Measurements from ENCODE around the gene FILIP1L. TPM values are rescaled to one million over a fixed set of nuclear protein-coding genes. Genes with fewer than 3 reads are reported as not detected.

FILIP1L gene
- polyA plus RNA-seq, 1 donor, result 36.3 TPM

DNA sequence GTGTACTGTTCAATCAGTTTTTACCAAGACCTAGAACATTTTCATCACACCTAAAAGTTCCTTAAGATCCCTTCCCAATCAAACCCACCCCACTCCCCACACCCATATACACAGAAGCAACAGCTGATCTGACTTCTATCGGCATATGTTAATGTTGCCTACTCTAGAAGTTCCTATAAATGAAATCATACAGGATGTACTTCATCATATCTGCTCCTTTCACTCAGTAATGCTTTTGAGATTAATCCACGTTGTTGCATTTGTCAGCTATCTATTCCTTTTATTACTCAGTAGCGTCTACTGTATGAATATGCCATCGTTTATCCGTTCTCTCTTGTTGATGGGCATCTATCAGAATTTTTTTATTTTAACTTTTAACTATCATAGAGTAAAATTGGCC, 14.3 kb upstream of the FILIP1L start:
- no peak for DNase-seq
- H3K4me1 ChIP-seq (ENCODE audit: control insufficient read depth, insufficient read depth, low read length), result no peaks in the 10 kb centered on the region
- no peaks in the 10 kb centered on the region for H3K36me3 ChIP-seq (ENCODE audit: control insufficient read depth, insufficient read depth, low read length)
- H3K9me3 ChIP-seq (ENCODE audit: control insufficient read depth, low read depth, low read length), result no peaks in the 10 kb centered on the region
- no peak overlapping the region for H3K27ac ChIP-seq (ENCODE audit: low read length)
- 97% methylated on average over 5 of the region's 5 CpGs for WGBS (ENCODE audit: insufficient coverage, low lambda C conversion rate)
- no peaks in the 10 kb centered on the region for H3K27me3 ChIP-seq (ENCODE audit: control insufficient read depth, insufficient read depth, low read length)
- H3K4me3 ChIP-seq (ENCODE audit: low read length), result no peak overlapping the region

GRCh38 chr3:100127792-100128191, 13.5 kb upstream of the FILIP1L start:
- Histone ChIP-seq H3K9me3 (ENCODE audit: control insufficient read depth, low read depth, low read length) (no peaks in the 10 kb centered on the region), H3K36me3 (ENCODE audit: control insufficient read depth, insufficient read depth, low read length) (no peaks in the 10 kb centered on the region), H3K27me3 (ENCODE audit: control insufficient read depth, insufficient read depth, low read length) (no peaks in the 10 kb centered on the region), H3K4me3 (ENCODE audit: low read length) (no peak overlapping the region), H3K27ac (ENCODE audit: low read length) (no peak overlapping the region), H3K4me1 (ENCODE audit: control insufficient read depth, insufficient read depth, low read length) (no peaks in the 10 kb centered on the region)
- no peak for DNase-seq
- whole genome bisulfite sequencing (ENCODE audit: insufficient coverage, low lambda C conversion rate), result no CpG with 5 or more reads among the region's 2 CpGs

DNA sequence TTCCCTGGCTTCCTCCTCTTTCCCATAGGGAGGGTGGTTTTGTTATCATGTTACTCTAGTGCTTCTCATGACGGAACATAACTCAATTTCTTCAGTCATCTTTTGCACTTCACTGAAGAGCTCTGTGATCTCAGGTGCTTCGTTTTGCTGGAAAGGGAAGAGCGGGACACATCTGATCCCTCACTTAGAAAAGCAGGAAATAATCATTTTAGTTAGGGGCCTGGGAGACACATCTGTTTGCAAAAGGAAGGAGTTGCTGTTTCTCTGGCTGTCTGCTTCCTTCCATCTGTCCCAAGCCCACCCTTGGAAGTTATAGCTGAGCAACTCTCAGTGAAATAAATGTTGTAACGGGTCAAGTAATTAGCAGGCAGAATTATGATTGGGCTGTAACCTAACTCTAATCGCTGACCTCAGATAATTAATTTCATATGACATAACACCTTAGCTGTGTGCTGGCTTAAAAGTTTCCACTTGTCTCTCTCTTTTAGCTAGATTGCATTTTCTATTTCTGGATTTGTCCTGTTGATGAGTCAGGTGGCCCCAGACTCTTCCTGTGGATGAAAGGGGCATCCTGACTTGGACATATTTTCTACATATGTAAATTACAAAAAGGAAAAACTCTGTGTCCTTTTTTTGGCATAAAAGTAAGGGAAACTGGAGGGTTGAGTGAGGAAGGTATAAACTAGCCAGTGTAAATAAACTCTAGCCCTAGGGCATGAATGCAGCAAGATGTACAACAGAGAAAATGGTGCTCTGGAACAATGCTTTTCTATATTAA, 11.0 kb upstream of the FILIP1L start:
- 89% methylated on average over 3 of the region's 5 CpGs for WGBS (ENCODE audit: insufficient coverage, low lambda C conversion rate)
- H3K36me3 ChIP-seq (ENCODE audit: control insufficient read depth, insufficient read depth, low read length), result no peaks in the 10 kb centered on the region

DNA sequence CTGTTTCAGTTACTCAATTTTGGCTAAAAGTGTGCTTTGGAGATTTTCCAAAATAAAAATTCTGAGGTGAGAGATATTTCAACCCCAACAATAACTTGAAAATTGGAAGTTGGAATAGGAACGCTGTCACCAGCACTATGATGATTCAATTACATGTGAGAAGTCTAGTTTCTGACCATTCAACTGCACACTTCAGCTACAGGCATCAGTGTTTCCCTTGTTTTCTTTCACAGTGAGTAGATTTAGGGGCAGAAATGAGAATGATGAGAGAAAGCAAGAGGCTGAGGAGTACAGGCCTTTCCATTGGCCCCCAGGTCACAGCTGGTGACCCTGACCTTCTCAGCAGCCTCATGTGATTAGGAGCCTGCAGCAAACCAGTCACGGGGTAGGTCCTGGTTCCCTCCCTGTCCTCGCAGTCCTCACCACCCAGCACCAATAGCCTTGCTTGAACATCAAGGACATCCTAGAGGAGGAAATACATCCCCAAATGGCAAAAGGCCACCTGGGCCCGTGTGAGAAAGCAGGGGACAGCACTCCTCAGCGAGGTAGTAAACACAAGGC, 10.0 kb upstream of the FILIP1L start:
- WGBS (ENCODE audit: insufficient coverage, low lambda C conversion rate), result no CpG with 5 or more reads among the region's 5 CpGs
- Histone ChIP-seq H3K4me3 (ENCODE audit: low read length) (no peak overlapping the region), H3K27me3 (ENCODE audit: control insufficient read depth, insufficient read depth, low read length) (no peaks in the 10 kb centered on the region), H3K9me3 (ENCODE audit: control insufficient read depth, low read depth, low read length) (no peaks in the 10 kb centered on the region), H3K36me3 (ENCODE audit: control insufficient read depth, insufficient read depth, low read length) (no peaks in the 10 kb centered on the region), H3K27ac (ENCODE audit: low read length) (no peak overlapping the region), H3K4me1 (ENCODE audit: control insufficient read depth, insufficient read depth, low read length) (peaks cover 3% of the 10 kb centered on the region)
- DNase-seq, result no peak

More for the DNA sequence above, 11.0 kb upstream of the FILIP1L start:
- Histone ChIP-seq H3K4me1 (ENCODE audit: control insufficient read depth, insufficient read depth, low read length) (peaks cover 3% of the 10 kb centered on the region), H3K27ac (ENCODE audit: low read length) (no peak overlapping the region), H3K27me3 (ENCODE audit: control insufficient read depth, insufficient read depth, low read length) (no peaks in the 10 kb centered on the region), H3K9me3 (ENCODE audit: control insufficient read depth, low read depth, low read length) (no peaks in the 10 kb centered on the region), H3K4me3 (ENCODE audit: low read length) (no peak overlapping the region)
- no peak for DNase-seq

DNA sequence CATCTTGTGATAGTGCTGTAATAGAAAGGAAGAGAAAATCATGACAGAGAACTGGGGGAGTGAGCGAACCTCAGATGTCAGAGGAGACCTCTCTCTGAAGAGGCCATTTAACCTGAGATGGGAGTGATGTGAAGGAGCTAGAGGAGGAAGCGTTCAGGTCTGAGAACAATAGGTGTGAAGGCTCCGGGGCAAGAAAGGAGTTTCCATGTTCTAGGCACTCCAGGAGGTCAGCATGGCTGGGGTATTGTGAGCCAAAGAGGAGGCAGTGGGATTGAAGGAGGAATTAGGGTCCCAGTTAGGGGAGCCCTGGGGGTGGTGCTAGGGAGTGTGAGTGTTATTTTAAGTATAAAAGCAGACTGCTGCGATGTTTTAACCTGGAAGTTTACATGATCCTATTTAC, 8.8 kb upstream of the FILIP1L start:
- no peak overlapping the region for H3K27ac ChIP-seq (ENCODE audit: low read length)
- whole genome bisulfite sequencing (ENCODE audit: insufficient coverage, low lambda C conversion rate), result no CpG with 5 or more reads among the region's 4 CpGs

DNA sequence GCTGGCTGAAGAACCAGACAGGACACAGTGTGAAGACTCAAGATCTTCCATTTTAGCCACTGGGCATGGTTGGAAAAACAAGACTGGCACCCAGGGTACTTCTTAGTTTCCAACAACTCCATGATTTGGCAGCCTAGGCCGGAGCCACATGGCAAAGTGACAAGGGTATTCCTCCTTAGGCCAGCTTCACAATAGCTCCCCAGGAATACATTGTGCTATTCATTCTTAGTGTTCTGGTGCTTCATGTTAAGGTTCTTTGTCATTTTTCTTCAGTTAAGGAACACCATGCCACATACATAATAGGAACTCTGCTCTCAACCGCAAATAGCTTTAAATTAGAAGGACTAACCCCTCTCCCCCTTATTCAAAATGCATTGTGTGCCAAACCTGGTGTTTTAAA, 8.0 kb upstream of the FILIP1L start:
- no peak overlapping the region for H3K27ac ChIP-seq (ENCODE audit: low read length)
- no peak overlapping the region for H3K4me3 ChIP-seq (ENCODE audit: low read length)
- peaks cover 3% of the 10 kb centered on the region for H3K4me1 ChIP-seq (ENCODE audit: control insufficient read depth, insufficient read depth, low read length)
- no peaks in the 10 kb centered on the region for H3K27me3 ChIP-seq (ENCODE audit: control insufficient read depth, insufficient read depth, low read length)
- no CpG with 5 or more reads among the region's 2 CpGs for WGBS (ENCODE audit: insufficient coverage, low lambda C conversion rate)
- DNase-seq, result no peak
- no peaks in the 10 kb centered on the region for H3K9me3 ChIP-seq (ENCODE audit: control insufficient read depth, low read depth, low read length)
- H3K36me3 ChIP-seq (ENCODE audit: control insufficient read depth, insufficient read depth, low read length), result no peaks in the 10 kb centered on the region

More for the DNA sequence above, 8.8 kb upstream of the FILIP1L start:
- H3K27me3 ChIP-seq (ENCODE audit: control insufficient read depth, insufficient read depth, low read length), result no peaks in the 10 kb centered on the region
- H3K4me3 ChIP-seq (ENCODE audit: low read length), result no peak overlapping the region
- H3K9me3 ChIP-seq (ENCODE audit: control insufficient read depth, low read depth, low read length), result no peaks in the 10 kb centered on the region
- peaks cover 3% of the 10 kb centered on the region for H3K4me1 ChIP-seq (ENCODE audit: control insufficient read depth, insufficient read depth, low read length)
- no peak for DNase-seq
- H3K36me3 ChIP-seq (ENCODE audit: control insufficient read depth, insufficient read depth, low read length), result no peaks in the 10 kb centered on the region

- Histone ChIP-seq H3K36me3 (ENCODE audit: control insufficient read depth, insufficient read depth, low read length) (no peaks in the 10 kb centered on the region), H3K27me3 (ENCODE audit: control insufficient read depth, insufficient read depth, low read length) (no peaks in the 10 kb centered on the region), H3K27ac (ENCODE audit: low read length) (no peak overlapping the region), H3K9me3 (ENCODE audit: control insufficient read depth, low read depth, low read length) (no peaks in the 10 kb centered on the region), H3K4me3 (ENCODE audit: low read length) (no peak overlapping the region), H3K4me1 (ENCODE audit: control insufficient read depth, insufficient read depth, low read length) (peaks cover 3% of the 10 kb centered on the region)
- WGBS (ENCODE audit: insufficient coverage, low lambda C conversion rate), result no CpG with 5 or more reads among the region's 5 CpGs
- DNase-seq, result no peak
Measured at GRCh38 chr3:100120693-100121092, 6.4 kb upstream of the FILIP1L start.

DNA sequence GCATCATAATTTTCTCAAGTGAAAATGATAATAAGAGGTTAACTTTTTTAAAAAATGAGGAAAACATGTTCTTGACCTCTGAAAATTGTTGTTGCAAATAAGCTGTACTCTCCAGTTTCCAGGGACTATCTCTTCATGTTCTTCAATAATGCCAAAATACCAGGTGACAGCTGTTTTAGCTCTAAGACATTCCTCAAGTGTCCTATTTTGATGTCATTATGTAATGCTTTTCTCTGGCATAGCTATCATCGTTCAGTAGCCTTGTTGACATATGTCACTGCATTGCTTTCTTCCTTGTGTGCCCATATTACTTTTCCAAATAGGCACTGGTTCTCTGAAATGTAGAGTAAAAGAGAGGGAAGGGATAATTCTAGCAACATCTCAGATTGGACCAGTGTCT, 5.7 kb upstream of the FILIP1L start:
- peaks cover 2% of the 10 kb centered on the region for H3K9me3 ChIP-seq (ENCODE audit: control insufficient read depth, low read depth, low read length)
- H3K27ac ChIP-seq (ENCODE audit: low read length), result no peak overlapping the region
- no peak overlapping the region for H3K4me3 ChIP-seq (ENCODE audit: low read length)
- 80% methylated on average over 1 of the region's 1 CpG for WGBS (ENCODE audit: insufficient coverage, low lambda C conversion rate)
- no peak for DNase-seq
- H3K36me3 ChIP-seq (ENCODE audit: control insufficient read depth, insufficient read depth, low read length), result no peaks in the 10 kb centered on the region
- peaks cover 3% of the 10 kb centered on the region for H3K4me1 ChIP-seq (ENCODE audit: control insufficient read depth, insufficient read depth, low read length)
- no peaks in the 10 kb centered on the region for H3K27me3 ChIP-seq (ENCODE audit: control insufficient read depth, insufficient read depth, low read length)

GRCh38 chr3:100117093-100117492, 2.8 kb upstream of the FILIP1L start:
- 100% methylated on average over 1 of the region's 4 CpGs for WGBS (ENCODE audit: insufficient coverage, low lambda C conversion rate)

GRCh38 chr3:100113723-100114412, 433 bp downstream of the FILIP1L start:
- no peak overlapping the region for H3K27ac ChIP-seq (ENCODE audit: low read length)
- no peaks in the 10 kb centered on the region for H3K4me1 ChIP-seq (ENCODE audit: control insufficient read depth, insufficient read depth, low read length)
- WGBS (ENCODE audit: insufficient coverage, low lambda C conversion rate), result 85% methylated on average over 3 of the region's 7 CpGs
- H3K27me3 ChIP-seq (ENCODE audit: control insufficient read depth, insufficient read depth, low read length), result no peaks in the 10 kb centered on the region
- H3K4me3 ChIP-seq (ENCODE audit: low read length), result no peak overlapping the region
- H3K36me3 ChIP-seq (ENCODE audit: control insufficient read depth, insufficient read depth, low read length), result no peaks in the 10 kb centered on the region
- DNase-seq, result no peak
- H3K9me3 ChIP-seq (ENCODE audit: control insufficient read depth, low read depth, low read length), result peaks cover 2% of the 10 kb centered on the region

More at GRCh38 chr3:100117093-100117492, 2.8 kb upstream of the FILIP1L start:
- peaks cover 2% of the 10 kb centered on the region for H3K9me3 ChIP-seq (ENCODE audit: control insufficient read depth, low read depth, low read length)
- no peak for DNase-seq
- peaks cover 2% of the 10 kb centered on the region for H3K4me1 ChIP-seq (ENCODE audit: control insufficient read depth, insufficient read depth, low read length)
- H3K36me3 ChIP-seq (ENCODE audit: control insufficient read depth, insufficient read depth, low read length), result no peaks in the 10 kb centered on the region
- H3K27me3 ChIP-seq (ENCODE audit: control insufficient read depth, insufficient read depth, low read length), result no peaks in the 10 kb centered on the region
- H3K4me3 ChIP-seq (ENCODE audit: low read length), result no peak overlapping the region
- H3K27ac ChIP-seq (ENCODE audit: low read length), result no peak overlapping the region

Data from large intestine (tissue), 3 donors.